Activated naive CD8-positive, alpha-beta T cell treated with anti-CD3 and anti-CD28 coated beads, Interleukin-2, amount 50 U/mL, for 16 hours (primary cell): ENCODE measurements around the gene HYDIN.

ENCODE experiments used
- DNase-seq: peaks from one replicate; pipeline ENCODE4 v3.0.0-alpha.2; 2020; ENCODE audit warnings: low read depth, low spot score

HYDIN gene

GRCh38 chr16:70788668-70789594, 441.6 kb downstream of the HYDIN start:
- no peak for DNase-seq

- DNase-seq: no peak
Observed at GRCh38 chr16:70786020-70786755, 444.3 kb downstream of the HYDIN start.

GRCh38 chr16:70784692-70785555, 445.6 kb downstream of the HYDIN start:
- no peak for DNase-seq

DNA sequence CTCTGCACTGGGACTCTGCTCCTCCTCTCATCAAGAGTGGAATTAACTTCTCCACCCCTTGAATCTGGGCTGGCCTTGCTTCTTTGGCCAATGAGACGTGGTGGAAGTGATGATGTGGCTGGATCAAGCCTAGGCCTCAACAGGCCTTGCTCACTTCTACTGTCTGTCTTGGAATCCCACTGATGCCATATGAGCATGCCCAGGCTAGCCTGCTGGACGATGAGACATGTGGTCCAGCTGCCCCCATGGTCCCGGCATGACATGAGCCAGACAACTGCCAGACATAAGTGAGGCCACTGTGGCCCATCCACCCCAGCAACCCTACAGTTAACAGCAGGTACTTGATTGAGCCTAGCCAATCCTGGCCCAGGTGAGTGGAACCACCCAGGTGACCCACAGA, 448.3 kb downstream of the HYDIN start:
- no peak for DNase-seq

- no peak for DNase-seq
Observed at GRCh38 chr16:70781800-70782199, 448.7 kb downstream of the HYDIN start.

- DNase-seq: no peak
Observed at GRCh38 chr16:70780546-70780945, 450.0 kb downstream of the HYDIN start.

- DNase-seq: no peak
Observed at GRCh38 chr16:70779361-70779760, 451.2 kb downstream of the HYDIN start.

- no peak for DNase-seq
Observed at GRCh38 chr16:70778901-70779309, 451.6 kb downstream of the HYDIN start.

DNA sequence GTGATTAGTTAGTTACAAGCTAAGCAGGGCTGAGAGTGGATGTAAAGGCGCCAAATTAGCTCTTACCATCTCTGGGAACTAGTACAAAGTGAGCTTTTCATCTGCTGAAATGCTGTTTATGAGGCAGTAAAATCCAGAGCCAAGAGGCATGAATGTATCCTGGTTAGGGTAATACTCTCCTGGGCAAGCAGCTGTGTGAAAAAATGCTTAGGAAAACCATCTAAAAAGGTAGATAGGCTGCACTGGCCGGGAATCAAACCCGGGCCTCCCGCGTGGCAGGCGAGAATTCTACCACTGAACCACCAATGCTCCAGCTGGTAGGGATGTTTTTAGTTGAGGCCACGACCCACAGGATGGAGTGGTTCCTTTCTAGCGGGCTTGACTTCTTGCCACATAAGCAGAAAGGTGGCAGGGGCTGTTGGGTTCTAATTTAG, 452.5 kb downstream of the HYDIN start:
- DNase-seq: no peak

DNA sequence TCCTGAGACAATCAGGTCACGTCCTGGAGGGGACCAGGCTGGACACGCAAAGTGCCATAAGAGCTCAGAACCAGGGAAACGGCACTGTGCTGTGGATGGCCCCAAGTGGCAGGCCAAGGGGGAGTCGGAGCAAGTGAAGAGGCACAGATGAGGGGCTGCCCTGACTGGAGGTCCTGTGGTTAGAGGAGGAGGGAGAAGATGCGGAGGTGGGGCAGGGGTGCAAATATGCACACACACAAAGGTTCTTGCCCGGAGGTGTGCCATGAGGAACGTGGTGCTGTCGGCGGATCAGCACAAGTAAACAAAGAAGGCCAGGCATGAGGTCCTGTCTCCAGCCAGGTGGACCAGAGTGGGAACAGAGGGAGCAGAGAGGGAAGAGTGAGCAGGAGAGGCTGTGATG, 453.0 kb downstream of the HYDIN start:
- no peak for DNase-seq

DNA sequence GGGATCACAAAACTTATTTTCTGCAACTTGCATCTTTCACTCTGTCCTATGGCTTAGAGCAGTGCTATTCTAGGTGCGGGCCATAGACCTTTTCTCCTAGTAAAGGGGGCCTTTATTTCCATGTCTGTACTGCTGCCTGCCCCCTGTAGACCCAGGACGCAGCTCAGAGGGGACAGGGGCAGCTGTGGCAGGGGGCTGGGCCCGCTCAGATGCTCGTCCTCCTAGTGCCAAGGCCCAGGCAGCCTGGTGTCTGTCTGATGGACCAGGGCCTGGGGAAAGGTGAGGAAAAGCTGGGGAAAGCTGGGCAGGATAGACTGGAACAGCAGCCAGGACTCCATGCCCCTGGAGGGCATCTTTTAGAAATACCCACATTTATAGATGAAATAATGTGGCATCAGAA, 455.1 kb downstream of the HYDIN start:
- no peak for DNase-seq

DNA sequence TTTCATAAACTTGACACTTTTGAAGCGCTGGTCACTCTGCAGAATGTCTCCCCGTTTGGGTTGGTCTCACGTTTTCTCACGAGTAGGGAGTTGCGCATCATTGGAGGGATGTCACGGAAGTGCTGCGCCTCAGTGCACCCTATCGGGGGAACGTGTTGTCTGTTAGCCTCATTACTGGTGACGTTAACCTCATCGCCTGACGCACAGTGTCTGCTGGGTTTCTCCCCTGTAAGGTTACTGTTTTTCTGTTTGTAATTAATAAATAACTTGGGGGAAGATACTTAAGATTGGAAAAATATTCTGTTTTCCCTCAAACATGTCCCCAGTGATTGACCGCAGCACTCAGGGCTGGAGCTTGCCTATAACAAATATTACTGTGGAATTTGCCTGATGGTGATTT, 456.3 kb downstream of the HYDIN start:
- no peak for DNase-seq

DNA sequence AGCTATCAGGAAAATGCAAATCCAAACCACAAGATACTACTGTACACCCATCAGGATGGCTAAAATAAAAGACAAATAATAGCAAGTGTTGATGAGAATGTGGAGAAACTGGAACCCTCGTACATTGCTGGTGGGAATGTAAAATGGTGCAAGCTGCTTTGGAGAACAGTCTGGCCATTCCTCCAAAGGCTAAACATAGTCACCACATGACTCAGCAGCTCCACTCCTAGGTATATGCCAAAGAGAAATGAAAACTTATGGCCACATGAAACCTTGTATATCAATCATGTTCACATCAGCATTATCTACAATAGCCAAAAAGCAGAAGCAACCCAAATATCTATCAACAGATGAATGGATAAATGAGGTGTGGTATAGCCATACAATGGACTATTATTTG, 458.0 kb downstream of the HYDIN start:
- no peak for DNase-seq

DNA sequence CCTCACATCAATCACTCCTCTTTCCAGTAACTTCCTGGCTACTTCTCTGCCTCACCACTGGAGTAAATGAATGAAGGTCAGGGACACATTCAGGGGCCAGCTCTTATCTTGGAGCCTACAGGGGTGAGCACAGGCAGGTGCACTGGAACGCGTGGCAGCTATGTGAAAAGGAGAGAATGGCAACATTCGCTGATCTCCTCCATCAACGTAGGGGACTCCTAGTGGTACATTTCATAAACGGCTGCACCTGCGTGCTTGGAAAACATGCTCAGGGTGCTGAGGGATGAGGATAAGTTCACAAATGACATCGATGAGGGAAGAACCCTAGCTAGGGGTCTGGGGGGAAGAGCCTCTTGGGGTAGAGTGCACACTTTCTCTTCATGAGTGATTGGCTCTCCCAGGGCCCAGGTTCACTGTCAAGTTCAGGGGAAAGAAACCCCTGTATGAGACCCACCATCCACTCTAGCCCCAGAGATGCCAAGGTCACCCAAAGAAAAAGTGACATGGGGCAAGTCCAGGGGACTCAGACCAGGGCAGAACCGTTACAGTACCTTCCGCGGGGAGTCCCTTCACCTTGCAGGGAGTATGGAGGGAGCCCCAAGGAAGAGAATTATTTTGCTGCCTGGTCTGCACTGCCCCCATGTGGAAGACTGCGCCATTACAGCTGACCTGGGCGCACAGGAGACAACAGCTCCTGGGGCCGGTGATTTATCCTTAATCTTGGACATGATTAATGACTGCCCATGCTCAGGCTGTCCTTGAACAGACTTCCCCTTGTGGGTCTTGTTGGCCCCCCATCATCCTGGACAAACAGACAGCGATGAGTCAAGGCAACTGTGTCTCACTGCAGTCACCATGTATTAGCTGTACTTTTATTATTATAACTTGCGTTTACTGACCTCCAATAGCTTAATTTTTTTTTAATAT, 459.6 kb downstream of the HYDIN start:
- DNase-seq: no peak

- DNase-seq: no peak
Observed at GRCh38 chr16:70770291-70770625, 460.3 kb downstream of the HYDIN start.

- no peak for DNase-seq
Observed at GRCh38 chr16:70769761-70770160, 460.8 kb downstream of the HYDIN start.

- no peak for DNase-seq
Observed at GRCh38 chr16:70769131-70769530, 461.4 kb downstream of the HYDIN start.

DNA sequence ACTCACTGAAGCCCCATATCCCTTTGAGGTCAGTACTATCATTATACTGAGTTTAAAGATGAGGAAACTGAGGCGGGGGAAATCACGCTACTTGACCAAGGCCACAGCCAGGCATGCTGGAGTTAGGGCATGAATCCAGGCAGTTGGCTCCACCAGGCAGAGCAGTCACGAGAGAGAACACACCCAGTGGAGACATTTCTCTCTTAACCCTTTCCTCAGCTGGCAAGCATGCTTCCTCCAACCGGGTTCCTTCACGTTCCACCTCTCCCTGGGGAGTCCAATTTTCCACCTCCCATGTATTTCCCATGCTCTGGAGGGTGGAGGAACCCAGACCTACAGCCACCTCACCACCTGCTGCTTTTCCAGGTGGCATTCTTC, 462.3 kb downstream of the HYDIN start:
- DNase-seq: no peak

DNA sequence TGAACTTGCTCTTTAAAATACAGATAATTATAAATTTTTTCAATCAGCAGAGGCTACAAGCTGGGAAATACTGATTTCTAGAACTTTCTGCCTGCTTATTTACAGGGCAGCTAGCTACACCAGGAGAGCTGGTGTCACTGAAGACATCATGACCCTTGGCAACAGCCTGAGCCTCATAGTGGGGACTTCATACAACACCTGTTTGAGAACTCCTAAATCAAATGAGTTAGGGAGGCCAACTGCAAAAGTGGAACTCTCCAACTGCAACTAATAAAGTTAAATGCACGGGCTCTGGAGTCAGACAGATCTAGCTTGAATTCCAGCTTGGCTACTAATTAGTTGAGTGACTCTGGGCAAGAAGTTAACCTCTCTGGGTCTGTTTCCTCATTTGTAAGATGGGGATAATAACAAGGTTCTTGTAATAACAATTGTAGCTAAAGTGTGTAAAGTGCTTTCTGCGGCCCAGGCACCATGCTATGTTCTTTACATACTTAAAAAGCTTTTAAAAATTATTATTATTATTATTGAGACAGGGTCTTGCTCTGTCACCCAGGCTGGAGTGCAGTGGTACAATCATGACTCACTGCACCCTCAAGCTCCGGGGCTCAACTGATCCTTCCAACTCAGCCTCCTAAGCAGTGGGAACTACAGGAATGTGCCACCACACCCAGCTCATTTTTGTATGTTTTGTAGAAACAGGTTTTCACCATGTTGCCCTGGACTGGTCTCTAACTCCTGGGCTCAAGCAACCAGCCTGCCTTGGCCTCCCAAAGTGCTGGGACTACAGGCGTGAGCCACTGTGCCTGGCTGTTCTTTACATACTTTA, 462.9 kb downstream of the HYDIN start:
- DNase-seq: no peak

- DNase-seq: no peak
Observed at GRCh38 chr16:70766658-70767057, 463.9 kb downstream of the HYDIN start.
